CMK (cell line): ENCODE measurements around the gene SKOR1.

Source experiments
- DNase-seq: peaks from one replicate; pipeline ENCODE4 v3.0.0-alpha.2; 2010; ENCODE audit warnings: low read depth

The SKOR1 gene

DNA sequence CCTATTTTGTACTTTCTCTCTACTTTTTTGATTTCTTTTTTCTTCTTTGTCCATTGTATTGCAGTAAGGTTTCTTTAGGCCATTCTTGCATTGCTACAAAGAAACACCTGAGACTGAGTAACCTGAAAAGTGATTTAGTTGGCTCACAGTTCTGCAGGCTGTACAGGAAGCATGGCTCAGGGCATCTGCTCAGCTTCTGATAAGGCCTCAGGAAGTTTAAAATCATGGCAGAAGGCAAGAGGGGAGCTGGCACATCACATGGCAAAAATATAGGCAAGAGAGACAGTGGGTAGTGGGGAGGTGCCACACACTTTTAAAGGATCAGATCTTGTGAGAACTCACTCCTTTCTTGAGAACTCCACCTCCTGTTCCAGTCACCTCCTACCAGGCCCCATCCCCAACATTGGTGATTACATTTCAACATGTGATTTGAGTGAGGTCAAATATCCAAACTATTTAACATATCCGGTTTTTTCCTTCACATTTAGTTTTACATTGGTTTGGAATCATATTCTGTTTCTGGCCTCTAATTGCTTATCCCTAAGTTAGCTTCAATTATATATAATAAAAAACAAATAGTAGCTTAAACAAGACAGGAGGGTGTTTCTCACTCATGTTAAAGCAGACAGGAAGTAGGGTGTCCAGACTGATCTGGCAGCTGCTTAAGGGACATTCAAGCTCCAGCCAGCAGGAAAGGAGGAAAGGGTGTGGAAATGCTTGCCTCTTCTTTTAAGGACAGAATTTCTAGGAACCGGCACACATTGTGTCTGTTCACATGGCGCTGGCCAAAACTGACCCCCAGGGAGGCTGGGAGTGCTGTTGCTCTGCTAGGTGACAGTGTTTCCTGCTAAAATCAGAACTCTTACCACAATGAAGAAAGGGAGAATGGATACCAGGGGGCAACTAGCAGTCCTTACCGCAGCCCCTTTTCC lies 28.8 kb upstream of the SKOR1 start:
- peak; percentile 38 for DNase-seq

DNA sequence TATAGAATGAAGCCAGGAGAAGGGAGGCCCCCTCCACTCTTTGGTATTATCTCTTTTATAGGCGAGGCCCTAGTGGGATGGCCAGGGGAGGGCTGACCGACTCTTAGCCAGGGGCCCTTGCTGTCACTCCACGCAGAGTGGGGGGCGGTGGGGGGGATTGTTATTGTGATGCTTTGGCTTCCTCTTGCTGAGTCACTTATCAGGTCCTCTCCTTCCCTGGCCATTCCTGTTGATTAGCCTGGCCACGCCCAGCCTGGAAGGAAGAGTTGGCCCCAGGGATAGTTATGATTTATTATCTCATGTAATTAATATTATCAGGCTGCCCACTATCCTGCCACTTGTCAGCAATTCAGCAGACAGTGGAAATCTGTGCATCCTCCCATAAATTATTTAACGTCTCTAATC lies 25.5 kb upstream of the SKOR1 start:
- DNase-seq = peak; percentile 67

DNA sequence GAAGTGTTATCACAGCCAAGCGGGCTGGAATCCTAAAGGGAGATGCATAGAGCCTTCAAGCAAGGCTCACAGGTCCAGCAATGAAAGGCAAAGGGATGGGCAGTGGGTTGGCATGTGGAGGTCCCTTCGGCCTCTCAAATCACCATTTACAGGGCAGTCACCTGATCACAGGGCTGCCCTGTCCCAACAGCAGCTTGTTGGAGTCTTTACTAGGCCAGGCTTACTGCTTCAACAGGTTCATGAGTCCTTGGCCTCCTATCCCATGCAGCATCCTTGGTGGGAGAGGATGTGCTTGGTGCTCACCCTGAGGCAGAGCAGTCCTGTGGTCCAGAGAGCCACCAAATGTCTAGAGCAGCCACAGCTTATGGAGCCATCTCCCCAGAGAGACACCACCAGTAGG lies 24.2 kb upstream of the SKOR1 start:
- no peak for DNase-seq

DNA sequence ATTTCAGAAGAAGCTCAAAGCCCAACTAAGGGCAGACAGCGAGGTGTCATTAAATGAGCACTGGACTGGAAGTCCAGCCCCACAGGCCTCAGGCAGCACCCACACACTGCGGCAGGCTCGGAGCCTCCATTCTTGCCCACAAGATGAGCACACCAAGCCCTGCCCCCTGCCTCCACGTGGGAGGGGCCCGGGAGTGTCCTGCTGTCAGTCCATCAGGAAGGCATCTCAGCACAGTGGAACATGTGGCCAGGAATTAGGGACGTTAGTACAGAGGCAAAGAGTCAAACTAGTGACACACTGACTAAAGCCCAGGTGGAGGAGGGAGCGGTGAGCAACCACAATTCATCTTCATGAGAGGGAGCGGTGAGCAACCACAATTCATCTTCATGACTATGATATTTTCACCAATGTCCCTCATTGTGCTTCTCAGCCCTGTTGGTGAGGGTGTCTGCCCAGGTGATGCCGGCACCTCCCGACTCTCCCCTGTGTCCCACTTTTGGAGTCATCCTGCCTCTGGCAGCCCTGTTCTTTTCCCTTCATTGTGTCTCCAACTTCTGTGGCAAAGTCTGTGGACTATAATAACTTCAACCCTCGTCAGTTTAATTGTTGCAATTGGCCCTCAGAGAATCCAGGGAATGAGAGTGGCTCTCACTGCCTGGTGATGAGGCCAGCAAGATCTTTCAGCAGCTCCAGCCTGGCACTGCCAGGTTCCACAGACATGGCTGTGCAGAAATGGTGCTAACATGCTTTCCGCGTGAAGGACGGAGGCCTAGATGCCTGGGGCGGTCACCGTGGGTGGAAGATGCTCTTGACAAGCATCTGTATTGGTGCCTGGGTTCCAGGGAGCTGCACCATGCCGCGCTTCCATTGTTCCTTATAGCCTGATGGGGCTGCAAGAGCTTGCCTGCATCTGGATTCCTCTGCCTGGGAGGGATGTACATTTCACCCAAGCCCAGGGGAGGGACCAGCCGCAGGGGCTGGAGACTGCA lies 23.1 kb upstream of the SKOR1 start:
- DNase-seq = no peak

DNA sequence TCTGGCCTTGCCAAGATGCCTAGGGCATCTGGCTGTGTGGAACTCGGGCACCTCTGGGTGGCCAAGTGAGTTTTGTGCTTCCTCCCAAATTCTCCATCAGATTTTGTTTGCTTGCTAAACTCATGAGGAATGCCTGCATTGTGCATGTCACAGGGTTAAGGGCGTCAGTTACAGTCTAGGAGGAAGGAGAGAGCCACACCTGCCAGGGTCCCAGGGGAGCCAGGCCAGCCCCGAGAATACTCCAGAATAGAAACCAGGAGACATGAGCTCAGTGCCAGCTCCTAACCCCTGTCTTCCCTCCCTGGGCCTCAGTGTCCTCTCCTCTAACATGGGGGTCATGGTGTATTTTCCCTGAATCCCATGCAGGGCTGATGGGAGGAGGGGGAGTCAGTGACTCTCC lies 22.0 kb upstream of the SKOR1 start:
- DNase-seq = no peak

DNA sequence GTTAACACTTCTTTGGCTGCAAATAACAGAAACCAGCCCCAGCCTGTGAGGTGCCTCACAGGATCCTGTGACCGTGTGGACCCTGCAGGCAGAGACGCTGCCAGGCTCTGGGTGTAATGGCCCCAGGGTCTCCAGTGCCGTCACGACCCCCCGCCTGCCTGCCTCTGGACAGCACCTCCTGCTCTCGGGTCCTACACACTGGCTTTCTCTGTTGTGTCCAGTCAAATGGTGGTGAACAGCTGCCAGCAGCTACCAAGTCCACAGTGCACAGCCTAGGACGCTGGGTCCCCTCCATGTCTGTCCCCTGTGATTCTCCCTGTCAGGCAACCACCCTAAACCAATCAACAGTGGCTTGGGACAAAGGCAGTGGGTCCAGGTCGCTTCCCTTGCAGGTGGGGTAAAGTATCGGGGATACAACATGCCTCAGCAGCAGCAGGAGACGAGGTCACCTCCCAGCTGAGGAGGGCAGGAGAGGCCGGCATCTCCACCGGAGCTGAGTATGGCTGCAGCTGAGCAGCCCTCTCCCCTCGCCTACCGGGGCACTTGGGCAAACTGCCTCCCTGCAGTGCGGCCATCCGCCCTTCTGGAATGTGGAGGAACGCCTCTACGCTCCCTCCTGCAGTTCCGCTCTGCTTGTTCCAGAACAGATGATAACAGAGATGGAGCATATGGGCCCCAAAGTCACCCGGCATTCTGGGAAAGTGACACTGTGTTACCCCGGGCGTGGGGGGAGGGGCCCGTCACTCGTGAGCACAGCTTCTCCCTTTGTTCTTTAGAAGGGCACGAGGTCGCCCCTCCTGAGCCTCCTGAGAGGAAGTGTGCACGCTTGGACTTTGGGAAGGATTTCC lies 21.1 kb upstream of the SKOR1 start:
- no peak for DNase-seq

DNA sequence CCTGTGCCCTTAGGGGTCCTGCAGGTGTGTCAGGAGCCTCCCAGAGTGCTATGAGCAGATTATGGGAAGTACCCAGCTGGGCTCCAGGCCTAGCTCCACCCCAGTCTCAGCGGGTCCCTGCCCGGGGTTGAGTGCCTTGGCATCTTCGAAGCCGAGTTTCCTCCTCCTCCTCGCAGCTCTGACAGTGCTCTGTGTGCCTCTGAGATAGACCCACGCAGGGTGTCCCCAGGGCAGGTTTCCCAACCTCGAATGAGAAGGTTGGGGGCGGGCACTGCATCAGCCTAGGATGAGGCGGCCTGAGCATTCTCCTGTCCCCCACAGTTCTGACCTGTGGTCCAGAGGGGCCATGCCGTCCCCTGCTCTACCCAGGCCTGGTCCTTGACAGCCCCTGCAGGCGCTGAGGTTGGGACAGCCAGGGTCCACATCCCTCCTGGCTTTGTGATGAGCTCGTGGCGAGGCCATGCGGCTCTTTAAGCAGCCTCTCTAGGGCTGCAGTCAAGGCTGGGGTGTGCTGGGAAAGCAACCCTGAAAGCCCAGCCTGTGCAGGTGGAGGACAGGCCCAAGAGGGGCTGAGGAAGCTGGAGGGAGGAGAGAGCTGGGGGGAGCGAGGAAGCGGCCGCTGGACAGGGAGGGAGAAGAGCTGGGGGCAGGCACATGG lies 20.2 kb upstream of the SKOR1 start:
- no peak for DNase-seq

DNA sequence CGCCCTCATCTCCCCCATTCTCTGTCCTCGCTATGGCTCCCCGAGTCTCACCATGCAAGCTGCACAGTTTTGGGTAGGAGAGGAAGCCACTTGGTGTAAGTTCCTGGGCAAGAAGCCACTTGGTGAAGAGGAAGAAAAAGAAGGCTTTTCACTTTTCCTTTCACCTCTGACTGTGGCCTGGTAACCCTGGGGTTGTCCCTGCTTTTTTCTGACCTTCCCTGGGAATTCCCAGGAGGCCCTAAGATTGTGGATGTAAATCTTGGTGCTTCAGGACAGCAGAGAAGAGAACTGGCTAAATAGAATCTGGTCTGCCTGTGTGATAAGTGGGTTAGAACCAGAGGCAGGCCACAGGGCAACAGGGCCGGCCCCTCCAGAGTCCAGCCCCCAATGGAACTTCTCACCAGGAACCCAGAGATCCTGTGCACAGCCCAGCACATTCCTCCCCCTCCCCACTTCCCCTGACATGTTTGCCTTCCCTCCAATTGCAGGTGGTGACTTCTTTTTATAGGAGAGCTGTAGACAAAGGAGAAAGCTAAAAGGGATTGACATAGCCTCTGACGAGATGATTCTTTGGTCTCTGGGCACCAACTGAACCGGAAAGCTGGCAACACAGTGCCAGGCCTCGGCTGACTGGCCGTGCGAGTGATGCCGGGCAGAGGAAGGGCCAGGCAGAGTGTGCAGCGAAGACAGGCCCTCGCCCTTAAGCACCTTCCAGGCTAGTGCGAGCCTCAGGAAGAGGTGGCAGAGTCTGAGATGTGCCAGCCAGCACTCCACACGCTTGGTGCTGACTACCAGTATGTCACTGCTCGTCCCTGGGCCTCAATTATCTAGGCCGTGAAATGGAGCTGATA lies 19.4 kb upstream of the SKOR1 start:
- DNase-seq = no peak

DNA sequence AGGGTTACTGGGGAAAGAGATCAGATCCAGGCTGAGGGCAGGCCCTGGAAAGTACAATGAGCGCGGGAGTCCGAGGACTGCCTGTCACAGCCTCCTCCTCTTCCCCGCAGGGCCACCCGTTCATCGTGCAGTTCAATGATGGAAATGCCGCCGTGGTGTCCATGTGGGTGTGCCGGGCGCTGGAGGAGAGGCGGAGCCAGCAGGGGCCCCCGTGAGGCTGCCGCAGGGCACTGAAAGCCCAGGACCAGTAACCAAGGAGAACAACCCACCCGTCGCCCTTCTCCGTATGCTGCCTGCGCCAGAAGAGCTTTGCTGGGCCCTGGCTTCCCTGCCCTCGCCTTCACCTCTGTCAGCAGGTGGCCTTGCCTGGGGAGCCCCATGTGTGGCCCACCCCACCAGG lies 18.8 kb upstream of the SKOR1 start:
- no peak for DNase-seq

DNA sequence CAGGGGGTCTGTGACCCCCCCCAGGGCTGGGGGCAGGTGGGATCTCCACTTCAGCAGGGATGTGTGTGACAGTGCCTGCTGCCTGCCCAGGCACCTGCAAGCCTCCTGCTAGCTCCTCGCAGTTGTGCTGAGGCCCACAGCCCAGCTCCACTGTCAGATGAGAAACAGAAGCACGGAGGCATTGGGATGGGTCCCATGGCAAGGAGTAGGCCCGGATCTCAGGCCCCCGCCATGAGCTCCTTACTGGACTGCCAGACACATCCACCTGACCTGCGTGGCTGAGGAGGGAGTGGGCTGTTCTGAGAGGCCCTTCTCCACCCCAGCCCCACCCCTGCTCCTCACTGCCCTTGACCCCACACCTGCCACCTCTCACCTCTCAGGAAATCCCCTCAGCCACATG lies 18.2 kb upstream of the SKOR1 start:
- no peak for DNase-seq

DNA sequence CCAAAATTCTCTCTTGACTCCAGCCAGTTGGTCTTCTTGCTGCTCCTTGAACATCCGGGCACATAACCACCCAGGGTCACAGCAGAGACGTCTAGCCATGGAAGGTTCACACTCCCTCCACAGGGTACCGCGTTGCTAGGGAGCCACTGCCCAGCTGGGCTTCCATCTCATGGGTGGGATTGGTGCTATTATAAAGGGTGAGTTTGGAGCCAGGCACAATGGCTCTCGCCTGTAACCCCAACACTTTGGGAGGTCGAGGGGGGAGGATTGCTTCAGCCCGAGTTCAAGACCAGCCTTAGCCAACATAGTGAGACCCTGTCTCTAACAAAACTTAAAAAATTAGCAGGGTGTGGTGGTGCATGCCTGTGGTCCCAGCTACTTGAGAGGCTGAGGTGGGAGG lies 17.5 kb upstream of the SKOR1 start:
- DNase-seq = no peak

DNA sequence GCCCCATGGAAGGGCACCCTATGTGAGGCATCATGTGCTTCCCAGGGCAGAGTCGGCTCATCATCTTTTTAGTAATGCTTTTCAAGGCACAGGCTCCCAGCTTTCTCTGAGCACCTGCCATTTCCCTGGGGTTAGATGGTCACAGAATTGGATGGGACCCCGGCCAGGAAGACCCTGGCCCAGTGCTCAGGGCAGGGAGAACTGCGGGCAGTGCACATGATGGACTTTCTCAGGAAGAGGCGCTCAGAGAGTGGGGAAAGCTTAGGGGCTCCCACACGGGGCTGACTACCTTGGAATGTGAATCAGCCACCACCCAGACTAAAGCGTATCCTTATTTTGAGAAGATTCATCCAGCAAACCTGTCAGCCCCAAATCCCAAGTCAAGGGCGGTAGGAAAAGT lies 16.5 kb upstream of the SKOR1 start:
- DNase-seq = no peak

DNA sequence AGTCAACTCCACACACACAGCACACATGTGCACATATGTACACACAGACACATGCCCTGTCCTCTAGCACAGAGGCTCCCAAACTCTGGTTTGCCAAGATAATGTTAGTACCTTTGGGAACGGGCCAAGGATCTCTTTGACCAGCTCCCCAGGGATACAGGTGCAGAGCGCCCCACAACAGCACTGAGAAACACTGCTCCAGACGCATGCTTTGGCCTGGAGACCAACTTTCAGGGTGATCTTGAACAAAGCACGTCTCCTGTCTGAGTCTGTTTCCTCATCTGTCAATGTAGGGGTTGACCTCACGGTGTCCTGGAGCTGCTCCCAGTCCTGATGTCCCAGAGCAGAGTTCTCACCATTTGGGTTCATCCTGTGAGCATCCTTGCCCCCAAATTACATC lies 15.9 kb upstream of the SKOR1 start:
- no peak for DNase-seq

DNA sequence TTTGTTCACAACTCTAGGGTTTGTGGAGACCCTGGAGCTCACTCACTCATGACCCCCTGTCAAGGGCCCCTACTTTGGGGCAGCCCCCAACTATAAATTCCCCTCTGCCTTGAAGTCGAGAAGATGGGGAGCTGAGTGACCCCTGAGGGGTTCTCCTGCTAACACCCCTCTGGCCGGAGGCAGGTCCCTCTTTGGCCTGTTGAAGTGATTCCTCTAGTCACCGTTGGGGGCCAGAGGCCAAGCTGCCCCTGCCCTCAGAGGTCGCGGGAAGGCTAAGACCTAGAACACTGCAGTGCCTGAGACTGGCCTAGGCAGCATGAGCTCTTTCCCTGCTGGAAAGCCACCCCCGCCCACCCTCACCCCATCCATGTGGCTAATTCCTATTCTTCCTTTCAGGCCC lies 15.4 kb upstream of the SKOR1 start:
- DNase-seq = no peak

DNA sequence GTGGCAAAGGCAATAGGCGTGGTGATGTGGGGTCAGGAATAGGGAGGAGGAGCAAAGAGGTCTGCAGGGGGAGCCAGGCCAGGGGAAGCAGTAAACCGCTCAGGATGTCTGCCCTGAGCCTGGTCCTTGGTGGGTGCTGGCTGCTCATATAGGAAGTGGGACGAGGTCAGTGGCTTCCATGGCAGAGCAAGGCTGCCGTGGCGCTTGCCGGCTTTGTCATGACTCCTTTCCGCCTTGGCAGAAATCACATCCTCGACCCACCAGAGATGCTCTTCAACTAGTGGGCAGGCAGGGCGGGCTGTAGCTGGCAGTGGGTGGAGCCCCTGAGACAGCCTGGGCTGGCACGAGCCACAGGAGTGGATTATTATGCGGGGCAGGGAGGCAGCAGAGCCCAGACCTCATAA lies 13.1 kb upstream of the SKOR1 start:
- DNase-seq = no peak

DNA sequence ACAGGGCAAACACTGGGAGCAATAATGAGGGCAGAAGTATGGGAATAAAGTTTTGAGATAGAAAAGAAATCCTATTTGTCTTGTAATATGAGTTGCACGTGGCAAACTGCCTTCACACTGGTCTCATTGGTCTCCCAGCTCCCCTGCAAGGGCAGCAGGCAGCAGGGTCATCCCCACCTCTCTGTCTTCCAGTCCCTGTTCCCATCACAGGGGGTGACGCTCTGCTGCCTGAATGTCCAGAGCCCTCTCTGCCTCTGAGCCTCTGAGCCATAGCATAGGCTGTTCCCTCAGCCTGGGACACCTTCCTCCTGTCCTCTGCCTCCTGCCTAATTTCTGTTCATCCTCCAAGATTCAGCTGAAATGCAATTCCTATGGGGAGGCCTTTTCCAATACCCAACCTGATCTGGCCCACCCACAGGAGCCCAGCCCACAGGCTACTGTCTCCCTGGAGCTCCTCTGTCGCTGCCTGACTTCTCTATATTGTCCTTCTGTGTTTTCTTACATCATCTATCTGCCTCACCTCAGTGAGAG lies 12.1 kb upstream of the SKOR1 start:
- DNase-seq = no peak

DNA sequence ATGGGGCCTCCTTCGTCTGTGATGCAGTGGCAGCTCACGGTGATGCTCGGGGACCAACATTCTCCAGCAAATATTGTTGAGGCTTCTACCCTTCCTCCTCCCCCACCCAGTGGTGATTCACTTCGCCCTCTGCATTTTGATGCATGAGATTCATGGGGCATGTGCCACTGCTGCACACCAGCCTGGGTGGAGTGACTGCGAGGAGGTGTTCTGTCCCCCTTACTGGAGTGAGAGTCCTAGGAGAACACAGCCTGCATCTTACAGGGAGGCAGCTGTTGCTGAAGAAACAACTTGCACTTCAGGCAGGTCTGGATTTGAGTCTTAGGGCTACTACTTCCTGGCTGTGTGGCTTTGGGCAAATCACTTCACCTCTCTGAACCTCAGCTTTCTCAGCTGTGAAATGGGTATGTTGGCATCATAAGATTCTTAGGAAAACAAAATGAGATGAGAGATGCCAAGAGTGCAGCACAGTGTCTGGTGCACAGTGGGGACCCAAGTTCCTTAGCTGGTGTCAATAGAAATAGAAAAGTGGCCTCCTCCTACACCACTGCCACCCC lies 10.2 kb upstream of the SKOR1 start:
- DNase-seq = no peak

DNA sequence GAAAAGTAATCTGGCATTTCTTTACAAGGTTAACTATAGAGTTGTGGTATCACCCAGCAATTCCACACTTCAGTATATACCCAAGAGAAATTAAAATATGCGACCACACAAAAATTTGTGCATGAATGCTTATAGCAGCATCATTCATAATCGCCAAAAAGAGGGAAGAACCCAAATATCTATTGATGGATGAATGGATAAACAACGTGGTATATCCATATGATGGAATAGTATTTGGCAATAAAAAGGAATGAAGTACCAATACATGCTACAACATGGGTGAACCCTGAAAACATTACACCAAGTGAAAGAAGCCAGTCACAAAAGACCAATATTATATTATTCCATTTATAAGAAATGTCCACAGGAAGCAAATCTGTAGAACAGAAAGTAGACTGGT lies 8.6 kb upstream of the SKOR1 start:
- no peak for DNase-seq

DNA sequence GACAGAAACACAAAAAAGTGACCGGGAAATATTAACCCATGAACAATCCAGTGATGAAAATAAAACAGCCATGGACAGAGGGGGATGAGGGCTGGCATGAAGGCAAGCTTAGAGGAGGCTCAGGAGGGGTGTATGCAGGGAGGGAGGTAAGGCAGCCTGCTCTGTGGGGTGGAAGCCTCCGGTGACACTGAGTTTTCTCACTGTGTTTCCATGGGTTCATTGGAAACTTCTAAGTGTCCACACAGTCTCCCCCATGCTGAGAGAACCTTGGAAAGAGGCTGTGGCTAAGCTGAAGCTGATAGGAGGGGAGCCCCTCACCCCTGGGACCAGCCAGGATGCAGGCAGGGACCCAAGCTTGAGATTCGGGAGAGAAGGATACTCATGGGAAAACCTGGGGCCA lies 6.8 kb upstream of the SKOR1 start:
- DNase-seq = no peak

DNA sequence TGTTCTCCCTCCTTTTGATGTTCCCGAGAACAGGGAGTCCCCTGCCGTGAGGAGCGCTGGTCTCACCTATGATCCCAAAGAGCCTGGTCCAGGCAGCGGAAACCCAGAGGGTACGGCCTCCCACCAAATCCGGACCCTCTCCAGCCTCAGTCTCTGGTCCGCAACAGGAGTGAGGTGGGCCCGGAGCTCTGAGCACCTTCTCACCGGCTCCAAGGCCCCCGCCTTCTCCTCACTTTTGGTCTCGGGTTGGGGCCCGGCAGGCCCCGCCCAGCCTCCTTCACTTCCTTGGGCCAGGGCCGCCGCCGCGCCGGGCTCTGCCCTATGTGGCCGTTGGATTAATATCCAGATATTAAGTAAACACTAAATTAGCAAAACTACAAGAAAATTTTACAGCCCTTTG lies 5.7 kb upstream of the SKOR1 start:
- DNase-seq = no peak
